GM10266 (cell line): ENCODE data around the gene WFDC10A.

Experiments
- DNase-seq: peaks from one replicate; pipeline ENCODE4 v3.0.0; 2012; ENCODE audit errors: extremely low spot score
- TF ChIP-seq, protein P1 (sequence below): IDR thresholded peaks from 2 replicates; pipeline ENCODE4 v1.5.1; 2012; ENCODE audit warnings: mild to moderate bottlenecking, low read depth; ENCODE audit not compliant: control insufficient read depth, insufficient read depth; ENCODE audit errors: missing control alignments

WFDC10A gene

DNA sequence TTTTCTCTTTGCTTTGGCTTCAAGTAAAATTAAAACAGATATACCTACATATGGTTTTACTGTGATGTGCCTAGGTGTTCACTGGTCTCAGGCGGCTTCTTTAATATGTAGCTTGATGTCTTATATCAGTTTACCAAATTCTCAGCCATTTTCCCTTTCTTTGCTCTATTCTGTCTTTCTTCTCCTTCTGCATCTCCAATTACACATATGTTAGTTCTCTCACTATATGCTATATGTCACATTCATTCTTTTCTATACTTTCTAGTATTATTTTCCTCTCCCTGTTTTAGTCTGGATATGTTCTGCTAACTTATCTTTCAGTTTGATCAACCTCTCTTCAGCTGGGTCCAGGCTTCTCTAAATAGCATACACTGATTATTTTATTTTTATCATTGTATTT is 36.0 kb upstream of the WFDC10A start:
- DNase-seq, result no peak
- TF ChIP-seq, protein P1, sequence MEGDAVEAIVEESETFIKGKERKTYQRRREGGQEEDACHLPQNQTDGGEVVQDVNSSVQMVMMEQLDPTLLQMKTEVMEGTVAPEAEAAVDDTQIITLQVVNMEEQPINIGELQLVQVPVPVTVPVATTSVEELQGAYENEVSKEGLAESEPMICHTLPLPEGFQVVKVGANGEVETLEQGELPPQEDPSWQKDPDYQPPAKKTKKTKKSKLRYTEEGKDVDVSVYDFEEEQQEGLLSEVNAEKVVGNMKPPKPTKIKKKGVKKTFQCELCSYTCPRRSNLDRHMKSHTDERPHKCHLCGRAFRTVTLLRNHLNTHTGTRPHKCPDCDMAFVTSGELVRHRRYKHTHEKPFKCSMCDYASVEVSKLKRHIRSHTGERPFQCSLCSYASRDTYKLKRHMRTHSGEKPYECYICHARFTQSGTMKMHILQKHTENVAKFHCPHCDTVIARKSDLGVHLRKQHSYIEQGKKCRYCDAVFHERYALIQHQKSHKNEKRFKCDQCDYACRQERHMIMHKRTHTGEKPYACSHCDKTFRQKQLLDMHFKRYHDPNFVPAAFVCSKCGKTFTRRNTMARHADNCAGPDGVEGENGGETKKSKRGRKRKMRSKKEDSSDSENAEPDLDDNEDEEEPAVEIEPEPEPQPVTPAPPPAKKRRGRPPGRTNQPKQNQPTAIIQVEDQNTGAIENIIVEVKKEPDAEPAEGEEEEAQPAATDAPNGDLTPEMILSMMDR, result no peak

DNA sequence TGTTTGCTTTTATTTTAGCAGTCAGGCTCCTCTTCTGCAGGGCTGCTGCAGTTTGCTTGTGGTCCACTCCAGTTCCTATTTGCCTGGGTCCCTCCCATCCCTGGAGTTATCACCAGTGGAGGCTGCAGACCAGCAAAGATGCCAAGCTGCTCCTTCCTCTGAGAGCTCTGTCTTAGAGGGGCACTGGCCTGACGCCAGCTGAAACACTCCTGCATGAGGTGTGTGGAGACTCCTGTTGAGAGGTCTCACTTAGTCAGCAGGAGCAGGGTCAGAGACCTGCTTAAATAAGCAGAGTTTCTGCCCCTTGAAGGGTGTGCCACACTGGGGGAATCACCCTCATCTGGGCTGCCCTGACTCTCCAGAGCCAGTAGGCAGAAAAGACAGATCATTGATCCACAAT is 34.3 kb upstream of the WFDC10A start:
- TF ChIP-seq, protein P1, result no peak

DNA sequence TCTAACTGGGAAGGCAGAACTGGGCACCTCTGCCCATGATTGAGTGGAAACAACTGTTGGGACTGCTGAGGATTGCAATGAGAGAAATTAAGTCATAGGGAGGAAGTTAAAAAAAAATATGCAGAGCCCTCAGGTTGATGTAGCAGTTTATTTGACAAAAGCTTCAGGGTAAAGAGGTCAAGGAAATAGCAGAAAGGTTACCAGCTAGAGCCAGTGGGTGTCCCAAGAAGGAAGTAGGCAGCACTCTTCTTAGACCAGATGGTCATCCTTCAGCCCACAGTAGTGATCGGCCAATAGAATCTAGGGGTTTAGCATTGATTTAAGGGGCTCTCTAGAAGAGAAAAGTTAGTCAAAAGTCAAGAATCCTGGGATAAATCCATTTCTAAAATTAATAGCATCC is 21.7 kb upstream of the WFDC10A start:
- DNase-seq, result no peak
- TF ChIP-seq, protein P1, result no peak

More for the DNA sequence above, 34.3 kb upstream of the WFDC10A start:
- no peak for DNase-seq

DNA sequence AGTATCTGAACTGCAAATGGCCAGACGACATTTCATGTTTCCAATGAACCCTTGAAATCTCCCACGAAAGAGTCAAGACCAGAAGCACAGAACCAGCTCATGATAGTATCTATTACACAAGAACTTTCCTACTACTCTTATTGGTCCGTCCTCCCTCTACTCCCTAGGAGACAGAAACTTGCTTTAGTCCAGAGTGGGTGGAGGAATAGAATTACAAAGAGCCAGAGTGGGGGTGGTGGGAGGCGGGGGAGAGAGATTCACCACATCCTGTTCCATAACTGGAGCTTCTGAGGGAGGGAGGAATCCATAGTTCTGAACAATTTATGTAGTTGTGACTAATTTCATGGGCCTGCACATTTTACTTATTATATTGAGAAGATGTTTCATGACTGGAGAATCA is 18.5 kb upstream of the WFDC10A start:
- DNase-seq, result no peak
- TF ChIP-seq, protein P1, result no peak

DNA sequence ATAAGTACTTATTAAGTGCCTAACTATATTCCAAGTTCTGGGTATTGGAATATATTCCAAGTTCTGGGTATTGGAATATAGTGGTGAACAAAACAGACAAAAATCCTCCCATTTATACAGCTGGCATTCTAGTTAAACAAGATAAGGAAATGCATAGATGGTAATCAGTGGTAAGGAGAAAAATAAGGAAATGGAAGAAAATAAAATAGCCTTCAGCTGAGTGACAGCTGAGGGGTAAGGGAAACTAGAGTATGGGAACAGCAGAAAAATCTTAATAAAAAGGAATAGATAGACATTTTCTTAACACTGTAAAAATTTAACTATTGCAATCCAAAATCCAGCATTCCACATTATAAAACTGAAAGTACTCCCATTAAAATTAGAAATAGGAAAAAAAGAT is 17.2 kb upstream of the WFDC10A start:
- TF ChIP-seq, protein P1, result no peak
- DNase-seq, result no peak

DNA sequence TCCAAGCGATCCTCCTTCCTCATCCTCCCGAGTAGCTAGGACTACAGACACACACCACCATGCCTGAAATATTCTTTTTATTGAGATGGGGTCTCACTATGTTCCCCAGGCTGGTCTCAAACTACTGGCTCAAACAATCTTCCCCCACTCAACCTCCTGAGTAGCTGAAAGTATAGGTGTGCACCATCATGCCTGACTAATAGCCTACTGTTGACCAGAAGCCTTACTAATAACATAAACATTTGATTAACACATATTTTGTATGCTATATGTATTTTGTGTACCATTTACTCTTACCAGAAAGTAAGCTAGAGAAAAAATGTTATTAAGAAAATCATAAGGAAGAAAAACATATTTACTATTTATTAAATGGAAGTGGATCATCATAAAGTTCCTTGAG is 11.9 kb upstream of the WFDC10A start:
- TF ChIP-seq, protein P1, result no peak
- no peak for DNase-seq

DNA sequence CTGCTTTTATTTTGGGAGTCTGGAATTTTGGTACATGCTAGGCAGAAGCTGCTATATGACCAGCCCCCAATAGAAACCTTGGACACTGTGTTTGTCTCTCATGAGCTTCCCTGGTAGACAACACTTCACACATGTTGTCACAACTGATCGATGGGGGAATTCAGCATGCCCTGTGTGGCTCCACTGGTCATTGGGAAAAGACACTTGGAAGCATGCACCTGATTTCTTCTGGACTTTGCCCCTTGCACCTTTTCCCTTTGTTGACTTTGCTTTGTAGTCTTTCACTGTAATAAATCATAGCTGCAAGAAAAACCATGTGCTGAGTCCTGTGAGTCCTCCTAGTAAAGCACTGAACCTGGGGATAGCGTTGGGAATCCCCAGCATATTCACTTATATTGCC is 7.9 kb upstream of the WFDC10A start:
- no peak for DNase-seq

More for the DNA sequence above, 7.9 kb upstream of the WFDC10A start:
- TF ChIP-seq, protein P1, result no peak
